DOHH2 (cell line): ENCODE results near the gene TMEM60.
"Not testable (repeated sequence)": the region's sequence is repeated elsewhere in the genome, so short reads cannot be mapped to it uniquely, and the experiment has no call there.

ENCODE experiments used
- CTCF ChIP-seq: fragments of 200-600 bp; sonication (generic); IDR thresholded peaks from one replicate; pipeline ENCODE4 v1.5.1; 2014; ENCODE audit warnings: antibody characterized with exemption, mild to moderate bottlenecking, low read depth, low read length; ENCODE audit not compliant: poor library complexity, severe bottlenecking
- EZH2phosphoT487 ChIP-seq: fragments of 200-600 bp; sonication (generic); IDR thresholded peaks from 2 replicates; pipeline ENCODE4 v1.6.1; 2017; ENCODE audit warnings: borderline replicate concordance, mild to moderate bottlenecking, antibody characterized with exemption, low read length, moderate library complexity, mixed read lengths

- TF ChIP-seq CTCF, EZH2phosphoT487: not testable (repeated sequence)
These were observed 13.8 kb downstream of the TMEM60 start for GRCh38 chr7:77784426-77784825.
